Omental fat pad (tissue), 4 donors: ENCODE data around the gene PIP4K2A. TPM values are rescaled to one million over a fixed set of nuclear protein-coding genes. Genes with fewer than 3 reads are reported as not detected.

Experiments
- ATAC-seq: fragments of 150-250 bp; one replicate; pipeline ENCODE4 v1.9.1; 2016; ENCODE audit warnings: mild to moderate bottlenecking, moderate library complexity; ENCODE audit not compliant: low FRiP score
- DNase-seq: peaks from one replicate; pipeline ENCODE4 v3.0.0-alpha.2; 2019; ENCODE audit warnings: low spot score
- total RNA-seq, 4 donors: library from RNA; depleted of rRNA; stranded (reverse); fragments of >200 nt; gene quantifications; one replicate each; pipeline ENCODE4 v1.1.0, GENCODE V29; 2016
- TF ChIP-seq, protein P1 (sequence below), 3 donors: fragments of 450-650 bp; IDR thresholded peaks; one replicate each; pipeline ENCODE4 v1.5.1; 2016 to 2017; ENCODE audit warnings: antibody characterized with exemption in 3 of 3, mild to moderate bottlenecking in 3 of 3, moderate library complexity in 2 of 3

PIP4K2A gene
- total RNA-seq, 4 donors from 2014 or later: 16.2 to 32.5 (median 30.4) TPM

DNA sequence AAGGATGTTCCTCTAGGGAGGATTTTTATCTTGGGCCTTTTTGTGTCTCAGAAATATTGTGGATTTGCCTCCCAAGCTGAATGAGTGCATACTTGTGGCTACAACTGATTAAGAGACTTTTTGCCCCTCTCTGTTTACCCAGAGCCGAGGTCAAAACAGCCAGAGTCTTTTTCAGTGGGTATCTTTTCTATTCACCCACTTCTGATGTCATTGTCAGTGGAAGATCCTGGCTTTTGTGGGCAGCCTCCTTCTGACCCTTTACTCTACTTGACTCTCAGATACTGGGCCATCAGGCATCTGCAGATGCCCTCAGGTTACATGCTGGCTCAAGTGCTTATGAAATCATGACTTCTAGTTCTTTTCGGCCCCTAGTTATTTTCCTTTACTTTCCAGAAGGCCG is 19.6 kb upstream of the PIP4K2A start:
- ATAC-seq: no peak
- no peak for DNase-seq
- TF ChIP-seq, protein P1, sequence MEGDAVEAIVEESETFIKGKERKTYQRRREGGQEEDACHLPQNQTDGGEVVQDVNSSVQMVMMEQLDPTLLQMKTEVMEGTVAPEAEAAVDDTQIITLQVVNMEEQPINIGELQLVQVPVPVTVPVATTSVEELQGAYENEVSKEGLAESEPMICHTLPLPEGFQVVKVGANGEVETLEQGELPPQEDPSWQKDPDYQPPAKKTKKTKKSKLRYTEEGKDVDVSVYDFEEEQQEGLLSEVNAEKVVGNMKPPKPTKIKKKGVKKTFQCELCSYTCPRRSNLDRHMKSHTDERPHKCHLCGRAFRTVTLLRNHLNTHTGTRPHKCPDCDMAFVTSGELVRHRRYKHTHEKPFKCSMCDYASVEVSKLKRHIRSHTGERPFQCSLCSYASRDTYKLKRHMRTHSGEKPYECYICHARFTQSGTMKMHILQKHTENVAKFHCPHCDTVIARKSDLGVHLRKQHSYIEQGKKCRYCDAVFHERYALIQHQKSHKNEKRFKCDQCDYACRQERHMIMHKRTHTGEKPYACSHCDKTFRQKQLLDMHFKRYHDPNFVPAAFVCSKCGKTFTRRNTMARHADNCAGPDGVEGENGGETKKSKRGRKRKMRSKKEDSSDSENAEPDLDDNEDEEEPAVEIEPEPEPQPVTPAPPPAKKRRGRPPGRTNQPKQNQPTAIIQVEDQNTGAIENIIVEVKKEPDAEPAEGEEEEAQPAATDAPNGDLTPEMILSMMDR (IDR thresholded peaks at IDR 0.05): no peak

DNA sequence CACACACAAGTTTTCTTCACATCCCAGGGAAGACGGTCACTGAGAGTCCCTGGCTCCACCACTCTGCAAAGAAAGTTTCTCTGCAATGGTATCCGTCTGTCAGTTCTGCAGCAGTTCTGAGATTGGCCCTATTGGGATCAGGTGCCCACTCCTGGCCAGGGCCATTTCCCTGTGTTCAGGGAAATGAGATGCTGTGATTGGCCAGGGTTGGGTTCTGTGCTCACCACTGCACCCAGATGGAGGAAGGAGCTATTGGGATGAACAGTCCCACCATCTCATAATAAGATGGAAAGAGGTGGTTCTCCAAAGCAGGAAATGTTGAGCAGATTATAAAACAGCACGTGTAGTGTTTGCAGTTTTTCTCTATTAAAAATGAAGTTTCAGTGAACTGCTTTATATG is 13.3 kb upstream of the PIP4K2A start:
- TF ChIP-seq, protein P1 (IDR thresholded peaks at IDR 0.05): no peak
- DNase-seq (no peak), ATAC-seq (no peak)

DNA sequence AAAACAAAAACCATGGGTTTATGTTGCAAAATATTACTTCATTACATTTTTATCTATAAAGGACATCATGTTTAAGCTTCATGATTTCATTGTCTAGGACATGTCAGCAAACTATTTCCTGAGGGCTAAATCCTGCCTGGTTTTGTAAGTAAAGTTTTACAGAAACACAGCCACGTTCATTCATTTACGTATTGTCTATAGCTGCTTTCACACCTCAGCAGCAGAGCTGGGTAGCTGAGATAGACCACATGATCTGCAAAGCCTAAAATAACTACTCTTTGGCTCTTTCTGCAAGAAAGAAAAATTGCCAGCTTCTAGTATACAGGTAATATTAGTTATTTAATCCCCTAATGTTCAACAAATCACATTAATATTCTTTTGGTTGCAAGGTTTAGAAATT is 12.7 kb upstream of the PIP4K2A start:
- DNase-seq (no peak), ATAC-seq (no peak)
- TF ChIP-seq, protein P1 (IDR thresholded peaks at IDR 0.05): no peak

DNA sequence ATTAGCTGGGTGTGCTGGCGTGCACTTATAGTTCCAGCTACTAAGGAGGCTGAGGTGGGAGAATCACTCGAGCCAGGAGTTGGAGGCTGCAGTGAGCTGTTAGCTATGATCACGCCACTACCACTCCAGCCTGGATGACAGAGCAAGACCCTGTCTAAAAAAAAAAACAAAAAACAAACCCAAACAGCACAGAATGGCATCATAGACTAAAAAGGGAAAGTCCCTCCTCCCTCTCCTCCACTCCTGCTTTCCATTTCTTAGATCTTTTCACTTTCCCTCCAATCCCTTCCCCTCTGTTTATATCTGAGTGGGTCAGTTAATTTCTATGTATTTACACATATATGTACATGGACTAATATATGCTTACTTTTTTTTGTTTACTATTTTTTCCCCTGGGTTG is 10.4 kb upstream of the PIP4K2A start:
- TF ChIP-seq, protein P1 (IDR thresholded peaks at IDR 0.05): no peak
- DNase-seq (no peak), ATAC-seq (no peak)

DNA sequence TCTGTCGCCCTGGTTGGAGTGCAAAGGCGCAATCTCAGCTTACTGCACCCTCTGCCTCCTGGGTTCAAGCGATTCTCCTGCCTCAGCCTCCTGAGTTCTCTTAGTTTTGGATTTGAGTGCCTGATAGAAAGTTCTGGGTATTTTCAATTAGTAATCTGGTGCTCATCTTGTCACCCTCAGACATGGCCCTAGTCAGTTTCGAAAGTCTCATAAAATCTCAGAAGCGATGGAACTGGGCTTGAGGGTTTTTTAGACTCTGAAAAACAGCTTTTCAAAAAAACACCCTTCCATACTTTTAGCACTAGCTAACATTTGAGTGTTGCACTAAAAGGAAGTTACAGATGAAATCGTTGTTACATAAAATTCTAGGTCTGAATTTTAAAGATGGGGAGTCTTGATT is 9.4 kb upstream of the PIP4K2A start:
- DNase-seq: no peak
- TF ChIP-seq, protein P1 (IDR thresholded peaks at IDR 0.05): no peak
- no peak for ATAC-seq

DNA sequence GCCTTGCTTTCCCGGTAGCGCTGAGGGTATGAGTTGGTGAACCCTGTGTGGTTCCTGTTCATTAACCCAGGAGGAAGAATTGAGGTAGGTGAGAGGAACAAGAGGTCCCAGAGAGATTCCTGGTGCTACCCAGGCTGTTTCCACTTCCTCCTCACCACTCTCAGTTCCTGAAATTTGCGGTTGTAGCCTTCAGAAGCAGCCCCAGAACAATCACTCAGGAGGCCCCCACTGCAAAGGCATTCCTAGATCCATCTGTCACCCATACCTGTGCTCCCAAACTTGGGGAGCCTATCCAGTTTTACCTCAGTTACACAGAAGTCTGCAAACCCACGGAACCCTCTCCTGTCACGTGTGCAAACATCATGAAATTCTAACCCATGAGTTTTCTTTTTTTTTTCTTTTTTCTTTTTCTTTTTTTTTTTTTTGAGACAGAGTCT is 9.0 kb upstream of the PIP4K2A start:
- ATAC-seq: no peak
- no peak for DNase-seq
- TF ChIP-seq, protein P1 (IDR thresholded peaks at IDR 0.05): no peak

DNA sequence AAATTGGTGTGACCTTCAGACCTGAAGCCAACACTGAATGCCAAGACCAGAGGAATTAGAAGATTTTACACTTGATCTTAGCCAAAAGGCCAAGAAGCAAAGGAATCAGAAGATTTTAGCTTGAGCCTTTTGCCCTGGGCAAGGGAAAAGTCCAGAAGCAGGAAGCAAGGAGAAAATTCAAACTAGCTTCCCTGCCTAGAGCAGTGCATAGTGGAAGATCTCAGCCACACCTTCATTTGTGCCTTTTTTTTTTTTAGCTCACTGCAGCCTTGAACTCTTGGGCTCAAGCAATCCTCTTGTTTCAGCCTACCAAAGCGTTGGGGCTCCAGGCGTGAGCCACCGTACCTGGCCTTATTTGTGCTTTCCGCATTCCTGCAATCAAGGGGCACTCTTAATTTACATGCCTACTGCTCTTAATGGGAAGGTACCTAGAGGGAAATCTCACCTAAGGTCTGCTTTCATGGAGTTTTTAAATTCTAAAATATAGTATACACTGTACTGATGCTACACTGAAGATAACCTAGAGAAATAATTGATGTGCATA is 8.3 kb upstream of the PIP4K2A start:
- no peak for DNase-seq
- TF ChIP-seq, protein P1 (IDR thresholded peaks at IDR 0.05): no peak
- no peak for ATAC-seq
